DMS 273 (cell line): ENCODE results near the gene TRIM72.
"Not testable (repeated sequence)": the region's sequence is repeated elsewhere in the genome, so short reads cannot be mapped to it uniquely, and the experiment has no call there.

ENCODE experiments used
- DNase-seq: peaks from one replicate; lab custom pipeline; 2025; ENCODE audit not compliant: unreplicated experiment; lab: John Stamatoyannopoulos, UW

The TRIM72 gene

DNA sequence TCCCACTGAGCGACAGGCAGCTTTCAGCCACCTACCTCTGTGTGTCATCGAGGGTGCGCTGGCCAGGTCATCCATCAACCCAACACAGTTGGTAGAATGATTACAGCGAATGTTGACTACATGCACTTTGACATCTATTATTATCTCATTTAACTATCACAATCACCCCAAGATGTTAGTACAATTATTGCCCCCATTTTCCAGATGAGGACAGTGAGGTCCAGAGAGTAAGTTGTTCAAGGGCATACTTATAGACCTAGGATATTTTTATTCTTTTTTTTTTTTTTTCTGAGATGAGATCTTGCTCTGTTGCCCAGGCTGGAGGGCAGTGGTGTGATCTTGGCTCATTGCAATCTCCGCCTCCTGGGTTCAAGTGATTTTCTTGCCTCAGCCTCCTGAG is 37.5 kb downstream of the TRIM72 start:
- no peak for DNase-seq

DNA sequence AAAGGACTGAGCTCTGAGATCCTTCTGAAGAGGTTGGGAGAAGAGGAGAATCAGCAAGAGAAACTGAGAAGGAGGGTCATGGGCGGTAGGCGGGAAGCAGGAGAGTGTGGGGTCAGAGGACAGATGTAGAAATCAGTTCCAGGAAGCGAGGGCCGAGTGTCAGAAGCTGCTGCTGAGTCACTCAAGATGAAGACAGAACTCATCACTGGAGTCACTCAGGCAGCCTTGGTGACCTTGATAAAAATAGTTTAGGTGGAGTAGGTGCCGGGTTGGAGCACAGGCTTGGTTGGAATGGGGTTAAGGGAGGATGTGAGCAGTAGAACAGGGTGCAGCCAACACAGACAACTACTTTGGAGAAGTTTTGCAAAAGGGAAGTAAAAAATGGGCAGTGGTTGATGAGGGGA is 39.7 kb downstream of the TRIM72 start:
- no peak for DNase-seq

DNA sequence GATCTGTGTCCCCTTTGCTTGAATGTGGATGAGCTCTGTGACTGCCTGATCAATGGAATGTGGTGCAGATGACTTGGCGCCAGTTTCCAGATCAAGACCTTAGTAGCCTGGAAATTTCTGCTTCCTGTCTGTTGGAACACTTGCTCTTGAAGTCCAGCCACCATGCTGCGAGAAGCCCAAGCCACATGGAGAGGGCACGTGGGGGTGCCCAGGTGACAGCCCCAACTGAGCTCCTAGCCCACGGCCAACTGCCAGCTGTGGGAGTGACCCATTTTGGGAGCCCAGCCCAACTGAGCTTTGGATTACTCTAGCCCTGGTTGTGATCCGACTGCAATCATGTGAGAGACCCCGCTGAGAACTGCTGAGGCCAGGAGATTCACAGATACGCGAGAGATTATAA is 42.5 kb downstream of the TRIM72 start:
- DNase-seq = no peak

DNA sequence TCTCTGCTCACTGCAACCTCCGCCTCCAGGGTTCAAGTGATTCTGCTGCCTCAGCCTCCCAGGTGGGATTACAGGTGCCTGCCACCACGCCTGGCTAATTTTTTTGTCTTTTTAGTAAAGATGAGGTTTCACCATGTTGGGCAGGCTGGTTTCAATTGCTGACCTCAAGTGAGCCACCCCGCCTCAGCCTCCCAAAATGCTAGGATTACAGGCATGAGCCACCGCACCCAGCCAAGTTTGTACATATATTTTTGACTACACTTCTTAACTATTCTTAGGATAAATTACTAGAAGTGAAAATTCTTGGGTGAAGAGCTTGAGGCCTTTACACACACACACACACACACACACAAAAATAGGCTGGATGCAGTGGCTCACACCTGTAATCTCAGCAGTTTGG is 44.4 kb downstream of the TRIM72 start:
- DNase-seq = no peak

DNA sequence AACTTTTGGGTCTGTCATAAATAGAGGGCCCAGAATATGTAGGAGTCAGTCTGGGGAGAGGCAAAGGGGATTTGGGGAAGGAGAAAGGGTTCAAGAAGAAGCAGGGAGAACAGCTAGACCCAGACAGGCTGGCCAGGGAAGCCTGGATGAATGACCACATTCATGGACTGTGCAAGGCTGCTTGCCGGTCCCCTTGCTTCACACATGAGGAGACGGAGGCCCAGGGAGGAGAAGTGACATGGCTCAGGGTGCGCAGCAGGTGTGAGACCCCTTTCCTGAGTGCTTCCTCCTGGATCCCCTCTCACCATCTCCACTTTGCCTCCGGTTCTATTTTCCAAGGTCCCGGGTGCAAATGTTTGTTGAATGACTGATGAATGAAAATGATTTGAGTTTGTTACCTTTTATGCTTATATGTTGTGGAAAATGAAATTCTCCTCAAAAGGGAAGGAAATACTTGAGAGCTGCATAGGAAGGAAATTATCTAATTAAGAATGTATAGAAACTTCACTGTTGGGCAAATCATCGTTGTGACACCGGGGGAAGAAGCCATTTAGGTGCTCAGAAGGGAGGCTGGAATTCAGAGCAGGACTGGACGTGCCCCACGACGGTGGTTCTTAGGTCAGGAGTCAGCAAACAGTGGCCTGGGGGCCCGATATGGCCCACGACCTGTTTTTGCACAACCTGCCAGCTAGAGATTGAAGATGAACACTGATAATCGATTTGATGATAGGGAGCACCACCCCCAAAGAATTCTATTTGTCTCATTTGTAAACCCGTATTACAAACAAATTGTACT is 46.4 kb downstream of the TRIM72 start:
- DNase-seq = no peak

DNA sequence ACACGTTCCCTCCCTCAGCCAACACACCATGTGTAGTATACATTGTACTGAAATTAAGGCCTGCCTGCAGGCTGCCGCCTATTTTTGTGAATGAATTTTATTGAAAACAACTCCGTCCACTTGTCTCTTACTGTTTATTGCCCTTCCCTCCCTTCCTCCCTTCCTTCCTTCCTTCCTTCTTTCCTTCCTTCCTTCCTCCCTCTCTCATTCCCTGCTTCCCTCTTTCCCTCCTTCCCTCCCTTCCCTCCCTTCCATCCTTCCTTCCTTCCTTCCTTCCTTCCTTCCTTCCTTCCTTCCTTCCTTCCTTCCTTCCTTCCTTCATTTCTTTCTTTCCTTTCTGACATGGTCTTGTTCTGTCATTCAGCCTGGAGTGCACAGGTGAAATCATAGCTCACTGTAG is 48.2 kb downstream of the TRIM72 start:
- DNase-seq = no peak

DNA sequence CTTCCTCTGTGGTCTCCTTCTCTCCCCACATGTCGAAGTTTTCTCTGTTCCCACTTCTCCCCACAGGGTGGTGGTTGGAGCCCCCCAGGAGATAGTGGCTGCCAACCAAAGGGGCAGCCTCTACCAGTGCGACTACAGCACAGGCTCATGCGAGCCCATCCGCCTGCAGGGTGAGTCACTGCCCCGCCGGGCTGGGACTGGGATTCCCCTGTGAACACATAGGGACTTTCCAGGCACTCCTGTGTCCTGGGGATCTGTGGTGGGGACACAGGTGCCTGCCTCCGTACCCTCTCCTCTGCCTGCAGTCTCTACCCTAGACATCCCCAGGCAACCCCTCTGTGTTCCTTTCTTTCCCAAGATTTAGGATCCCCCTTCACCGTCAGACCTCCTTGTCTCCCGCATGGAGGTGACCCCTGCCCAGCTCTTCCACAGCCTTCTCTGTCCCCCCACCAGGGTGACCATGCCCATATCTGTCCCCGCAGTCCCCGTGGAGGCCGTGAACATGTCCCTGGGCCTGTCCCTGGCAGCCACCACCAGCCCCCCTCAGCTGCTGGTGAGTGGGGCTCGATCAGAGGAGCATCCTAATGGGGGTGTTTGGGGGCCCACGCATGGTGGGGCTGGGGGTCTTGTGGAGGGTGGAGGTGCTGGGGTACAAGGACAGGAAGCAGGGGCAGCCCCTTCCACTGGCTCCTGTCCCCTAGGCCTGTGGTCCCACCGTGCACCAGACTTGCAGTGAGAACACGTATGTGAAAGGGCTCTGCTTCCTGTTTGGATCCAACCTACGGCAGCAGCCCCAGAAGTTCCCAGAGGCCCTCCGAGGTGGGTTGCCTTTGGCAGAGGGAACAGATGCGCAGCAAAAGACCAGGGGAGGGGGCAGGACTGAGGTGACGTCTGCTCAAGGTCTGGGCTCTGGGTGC is 51.7 kb downstream of the TRIM72 start:
- DNase-seq = peak; percentile 16

DNA sequence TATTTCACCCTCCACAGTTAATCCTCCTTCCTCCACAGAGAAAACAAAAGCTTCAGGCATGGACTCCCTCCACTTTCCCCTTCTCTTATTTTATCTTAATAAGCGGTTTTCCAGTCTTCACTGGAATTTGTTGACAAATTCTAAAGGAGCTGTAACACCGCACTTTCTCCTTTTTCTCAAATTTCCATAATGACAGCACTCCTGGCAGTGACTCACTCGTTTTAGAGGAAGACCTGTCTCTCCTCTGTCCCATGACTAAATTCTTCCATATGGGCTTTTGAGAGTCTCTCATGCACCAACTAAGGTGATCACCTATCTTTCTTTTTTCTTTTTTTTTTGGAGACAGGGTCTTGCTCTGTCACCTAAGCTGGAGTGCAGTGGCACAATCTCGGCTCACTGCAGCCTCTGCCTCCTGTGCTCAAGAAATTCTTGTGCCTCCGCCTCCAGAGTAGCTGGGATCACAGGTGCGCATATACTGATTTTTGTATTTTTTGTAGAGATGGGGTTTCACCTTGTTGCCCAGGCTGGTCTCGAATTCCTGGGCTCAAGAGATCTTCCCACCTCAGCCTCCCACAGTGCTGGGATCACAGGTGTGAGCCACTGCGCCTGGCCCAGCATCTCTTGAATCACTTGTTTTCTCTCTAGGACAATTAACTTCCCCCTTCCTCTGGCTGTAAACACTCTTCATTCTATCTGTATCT is 53.6 kb downstream of the TRIM72 start:
- peak; percentile 21 for DNase-seq

DNA sequence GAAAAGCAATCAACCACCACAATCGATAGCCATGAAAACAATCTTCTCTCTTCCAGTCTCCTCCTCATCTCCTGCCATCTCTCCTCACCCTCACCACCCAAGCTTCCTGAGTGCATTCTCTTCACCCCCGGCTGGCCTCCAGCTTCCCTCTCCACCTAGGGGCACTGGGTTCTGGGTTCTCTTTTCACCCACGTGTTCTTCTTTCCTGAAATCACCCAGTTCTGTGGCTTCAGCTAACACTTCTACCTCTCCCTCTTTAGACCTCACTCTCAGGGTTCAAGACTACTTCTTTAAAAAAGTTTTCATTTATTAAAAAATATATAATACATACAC is 54.1 kb downstream of the TRIM72 start:
- DNase-seq = no peak

DNA sequence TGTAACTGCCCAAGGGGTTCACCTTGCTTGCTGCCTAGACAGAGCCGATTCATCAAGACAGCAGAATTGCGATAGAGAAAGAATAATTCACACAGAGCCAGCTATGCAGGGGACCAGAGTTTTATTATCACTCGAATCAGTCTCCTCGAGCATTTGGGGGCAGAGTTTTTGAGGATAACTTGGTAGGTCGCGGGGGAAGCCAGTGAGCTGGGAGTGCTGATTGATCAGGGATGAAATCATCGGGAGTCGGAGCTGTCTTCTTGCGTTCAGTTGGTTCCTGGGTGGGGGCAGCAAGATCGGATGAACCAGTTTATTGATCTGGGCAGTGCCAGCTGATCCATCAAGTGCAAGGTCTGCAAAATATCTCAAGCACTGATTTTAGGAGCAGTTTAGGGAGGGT is 55.0 kb downstream of the TRIM72 start:
- DNase-seq = no peak

DNA sequence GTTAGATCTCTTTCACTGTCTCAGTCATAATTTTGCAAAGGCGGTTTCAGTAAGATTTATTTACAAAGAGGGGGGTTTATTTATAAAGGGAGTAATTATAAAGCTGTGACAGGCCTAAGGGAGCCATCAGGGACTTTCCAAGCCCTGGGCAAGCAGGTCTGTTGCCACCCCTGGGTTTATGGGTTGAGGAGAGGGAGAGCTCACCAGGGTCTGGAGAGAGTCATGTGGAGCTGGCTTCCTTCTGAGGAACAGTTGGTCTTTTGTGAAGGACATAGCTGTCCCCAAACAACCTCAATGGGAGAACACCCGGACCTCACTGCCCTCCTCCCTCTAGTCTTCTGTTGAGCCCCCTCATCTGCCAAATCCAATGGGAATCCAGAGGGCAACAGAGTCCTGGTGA is 55.6 kb downstream of the TRIM72 start:
- no peak for DNase-seq

DNA sequence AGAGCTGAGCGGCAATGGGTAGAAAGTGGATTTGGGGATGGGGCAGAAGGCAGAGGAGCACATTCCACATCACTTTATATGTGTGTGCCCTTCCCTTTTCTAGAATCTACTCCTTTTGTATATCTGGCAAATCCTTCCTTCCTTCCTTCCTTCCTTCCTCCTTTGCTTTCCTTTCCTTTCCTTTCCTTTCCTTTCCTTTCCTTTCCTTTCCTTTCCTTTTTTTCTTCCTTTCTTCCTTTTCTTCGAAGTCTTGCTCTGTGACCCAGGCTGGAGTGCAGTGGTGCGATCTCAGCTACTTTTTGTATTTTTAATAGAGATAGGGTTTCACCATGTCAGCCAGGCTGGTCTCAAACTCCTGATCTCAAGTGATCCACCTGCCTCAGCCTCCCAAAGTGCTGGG is 56.1 kb downstream of the TRIM72 start:
- not testable (repeated sequence) for DNase-seq

DNA sequence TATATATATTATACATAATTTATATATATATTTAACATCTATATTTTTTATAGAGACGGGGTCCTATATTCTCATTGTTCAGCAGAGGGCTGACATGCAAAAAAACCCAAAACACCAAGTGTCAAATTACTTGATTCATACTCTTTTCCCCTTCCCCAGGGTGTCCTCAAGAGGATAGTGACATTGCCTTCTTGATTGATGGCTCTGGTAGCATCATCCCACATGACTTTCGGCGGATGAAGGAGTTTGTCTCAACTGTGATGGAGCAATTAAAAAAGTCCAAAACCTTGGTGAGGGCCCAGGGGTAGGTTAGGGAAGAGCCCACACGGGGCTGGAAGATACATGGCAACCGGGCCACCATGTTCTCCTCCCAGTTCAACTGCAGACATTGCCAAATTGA is 56.9 kb downstream of the TRIM72 start:
- DNase-seq = no peak

DNA sequence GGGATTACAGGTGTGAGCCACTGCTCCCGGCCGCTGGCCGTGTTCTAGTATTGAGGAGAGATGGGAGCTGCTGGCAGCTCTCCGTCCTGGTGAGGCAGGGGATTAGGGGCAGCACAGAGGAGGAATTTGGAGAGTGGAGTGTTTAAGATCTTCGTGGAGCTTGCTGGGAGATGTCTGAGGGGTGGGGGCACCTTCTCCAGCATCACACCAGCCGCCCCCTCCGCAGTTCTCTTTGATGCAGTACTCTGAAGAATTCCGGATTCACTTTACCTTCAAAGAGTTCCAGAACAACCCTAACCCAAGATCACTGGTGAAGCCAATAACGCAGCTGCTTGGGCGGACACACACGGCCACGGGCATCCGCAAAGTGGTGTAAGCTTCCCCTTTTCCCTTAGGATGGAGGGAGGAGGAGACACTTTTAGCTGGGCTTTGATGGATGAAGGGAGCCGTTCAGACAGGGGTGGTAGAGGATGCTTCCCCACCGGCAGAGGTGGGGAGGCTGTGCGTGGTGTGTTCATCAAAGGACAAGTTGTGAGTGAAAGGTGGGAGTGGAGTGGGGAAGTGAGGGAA is 57.8 kb downstream of the TRIM72 start:
- DNase-seq = no peak

DNA sequence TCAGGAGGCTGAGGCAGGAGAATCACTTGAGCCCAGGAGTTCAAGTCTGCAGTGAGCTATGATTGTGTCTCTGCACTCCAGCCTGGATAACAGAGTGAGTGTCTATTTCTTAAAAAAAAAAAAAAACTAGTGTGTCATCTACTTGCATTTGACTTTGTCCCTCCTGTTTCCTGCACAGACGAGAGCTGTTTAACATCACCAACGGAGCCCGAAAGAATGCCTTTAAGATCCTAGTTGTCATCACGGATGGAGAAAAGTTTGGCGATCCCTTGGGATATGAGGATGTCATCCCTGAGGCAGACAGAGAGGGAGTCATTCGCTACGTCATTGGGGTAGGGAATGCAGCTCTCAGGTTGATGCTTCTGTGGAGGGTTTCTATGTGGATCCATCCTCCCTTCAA is 59.3 kb downstream of the TRIM72 start:
- DNase-seq = peak; percentile 49

DNA sequence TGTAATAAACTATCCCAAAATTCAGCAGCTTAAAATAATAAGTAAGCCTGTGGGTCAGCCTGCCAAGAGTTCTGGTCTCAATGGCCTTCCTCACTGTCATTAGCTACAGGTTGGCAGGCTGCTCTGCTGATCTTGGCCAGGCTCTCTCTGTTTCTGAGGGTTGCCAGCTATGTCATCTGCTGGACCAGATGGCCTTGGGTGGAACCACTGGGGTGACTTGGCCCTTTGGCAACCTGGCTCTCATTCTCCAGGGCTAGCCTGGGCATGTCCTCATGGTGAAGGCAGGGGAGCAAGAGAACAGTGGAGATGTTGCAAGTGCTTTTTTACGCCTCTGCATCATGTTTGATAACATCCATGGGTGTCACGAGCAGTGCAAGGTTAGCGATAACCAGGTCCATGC is 59.8 kb downstream of the TRIM72 start:
- peak; percentile 97 for DNase-seq

DNA sequence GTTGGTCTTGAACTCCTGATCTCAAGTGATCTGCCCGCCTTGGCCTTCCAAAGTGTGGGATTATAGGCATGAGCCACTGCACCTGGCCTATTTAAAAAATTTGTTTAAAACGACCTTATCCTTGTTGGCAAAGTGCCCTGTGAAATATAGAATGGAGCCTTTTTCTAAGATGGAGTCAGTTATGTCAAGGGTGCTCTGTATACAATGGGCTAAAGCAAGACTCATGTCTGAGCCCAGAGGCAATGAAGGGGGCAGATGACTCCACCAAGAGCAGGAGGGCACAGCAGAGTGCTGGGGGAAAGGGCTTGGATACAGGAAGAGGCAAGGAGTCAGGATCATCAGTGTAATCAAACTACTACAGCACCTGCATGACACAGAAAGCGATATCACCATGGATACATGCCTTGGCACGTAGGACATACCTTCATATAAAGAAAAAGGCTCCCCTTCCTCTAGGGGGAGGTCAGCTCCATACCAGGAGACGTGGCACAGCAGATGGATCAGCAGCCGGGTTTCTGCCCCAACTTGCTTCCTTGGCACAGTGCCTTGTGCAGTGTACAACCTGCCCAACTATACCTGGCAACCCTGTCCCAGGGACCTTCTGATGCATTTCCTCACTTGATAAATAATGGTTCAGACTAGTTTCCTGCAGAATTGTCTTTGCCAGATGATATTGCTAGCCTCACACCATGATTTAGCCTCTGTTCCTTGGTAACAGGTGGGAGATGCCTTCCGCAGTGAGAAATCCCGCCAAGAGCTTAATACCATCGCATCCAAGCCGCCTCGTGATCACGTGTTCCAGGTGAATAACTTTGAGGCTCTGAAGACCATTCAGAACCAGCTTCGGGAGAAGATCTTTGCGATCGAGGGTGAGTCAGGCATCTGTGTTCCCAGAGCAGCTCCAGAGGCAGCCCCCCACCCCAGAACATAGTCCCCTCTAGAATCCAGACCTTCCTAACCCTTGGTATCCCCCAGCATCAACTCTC is 61.2 kb downstream of the TRIM72 start:
- DNase-seq = peak; percentile 84

DNA sequence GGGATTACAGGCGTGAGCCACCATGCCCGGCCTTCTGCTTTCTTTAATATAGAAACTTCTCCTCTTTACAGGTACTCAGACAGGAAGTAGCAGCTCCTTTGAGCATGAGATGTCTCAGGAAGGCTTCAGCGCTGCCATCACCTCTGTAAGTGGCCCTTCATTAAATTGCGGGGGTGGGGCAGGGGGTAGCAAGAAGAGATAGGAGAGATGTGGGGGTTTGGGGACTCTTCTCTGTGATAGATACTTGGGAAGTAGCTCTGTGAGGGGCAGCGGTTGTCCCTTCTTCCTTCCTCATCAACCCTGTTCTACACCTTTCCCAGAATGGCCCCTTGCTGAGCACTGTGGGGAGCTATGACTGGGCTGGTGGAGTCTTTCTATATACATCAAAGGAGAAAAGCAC is 62.7 kb downstream of the TRIM72 start:
- no peak for DNase-seq

DNA sequence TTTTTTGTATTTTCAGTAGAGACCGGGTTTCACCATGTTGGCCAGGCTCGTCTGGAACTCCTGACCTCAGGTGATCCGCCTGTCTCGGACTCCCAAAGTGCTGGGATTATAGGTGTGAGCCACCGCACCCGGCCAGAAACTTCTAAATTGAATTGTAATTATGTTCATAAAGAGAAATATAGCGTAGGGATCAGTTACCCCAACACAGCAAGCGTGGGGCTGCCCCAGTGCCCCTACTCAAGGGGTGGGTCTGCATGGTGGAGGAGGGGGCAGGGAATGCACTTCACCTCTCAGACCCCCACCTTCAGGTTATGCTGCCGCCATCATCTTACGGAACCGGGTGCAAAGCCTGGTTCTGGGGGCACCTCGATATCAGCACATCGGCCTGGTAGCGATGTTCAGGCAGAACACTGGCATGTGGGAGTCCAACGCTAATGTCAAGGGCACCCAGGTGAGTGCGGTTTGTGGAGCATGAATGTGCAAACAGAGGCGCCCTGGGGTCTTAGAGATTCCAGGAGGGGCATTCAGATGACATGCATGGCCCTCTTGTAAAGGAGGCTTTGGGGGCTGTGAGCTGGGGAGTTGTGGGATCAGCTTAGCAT is 63.8 kb downstream of the TRIM72 start:
- DNase-seq = no peak

DNA sequence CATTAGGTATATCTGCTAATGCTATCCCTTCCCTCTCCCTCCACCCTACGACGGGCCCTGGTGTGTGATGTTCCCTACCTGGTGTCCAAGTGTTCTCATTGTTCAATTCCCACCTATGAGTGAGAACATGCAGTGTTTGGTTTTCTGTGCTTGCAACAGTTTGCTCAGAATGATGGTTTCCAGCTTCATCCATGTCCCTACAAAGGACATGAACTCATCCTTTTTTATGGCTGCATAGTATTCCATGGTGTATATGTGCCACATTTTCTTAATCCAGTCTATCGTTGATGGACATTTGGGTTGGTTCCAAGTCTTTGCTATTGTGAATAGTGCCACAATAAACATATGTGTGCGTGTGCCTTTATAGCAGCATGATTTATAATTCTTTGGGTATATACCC is 64.9 kb downstream of the TRIM72 start:
- not testable (repeated sequence) for DNase-seq
